UCSD-AML1 (cell line): ENCODE data around the gene HM13.
"Not testable (repeated sequence)": the region's sequence is repeated elsewhere in the genome, so short reads cannot be mapped to it uniquely, and the experiment has no call there.

Experiments used
- DNase-seq: peaks from one replicate; lab custom pipeline; 2025; ENCODE audit not compliant: unreplicated experiment; lab: John Stamatoyannopoulos, UW

HM13 gene, protein sequence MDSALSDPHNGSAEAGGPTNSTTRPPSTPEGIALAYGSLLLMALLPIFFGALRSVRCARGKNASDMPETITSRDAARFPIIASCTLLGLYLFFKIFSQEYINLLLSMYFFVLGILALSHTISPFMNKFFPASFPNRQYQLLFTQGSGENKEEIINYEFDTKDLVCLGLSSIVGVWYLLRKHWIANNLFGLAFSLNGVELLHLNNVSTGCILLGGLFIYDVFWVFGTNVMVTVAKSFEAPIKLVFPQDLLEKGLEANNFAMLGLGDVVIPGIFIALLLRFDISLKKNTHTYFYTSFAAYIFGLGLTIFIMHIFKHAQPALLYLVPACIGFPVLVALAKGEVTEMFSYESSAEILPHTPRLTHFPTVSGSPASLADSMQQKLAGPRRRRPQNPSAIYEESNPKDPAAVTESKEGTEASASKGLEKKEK

DNA sequence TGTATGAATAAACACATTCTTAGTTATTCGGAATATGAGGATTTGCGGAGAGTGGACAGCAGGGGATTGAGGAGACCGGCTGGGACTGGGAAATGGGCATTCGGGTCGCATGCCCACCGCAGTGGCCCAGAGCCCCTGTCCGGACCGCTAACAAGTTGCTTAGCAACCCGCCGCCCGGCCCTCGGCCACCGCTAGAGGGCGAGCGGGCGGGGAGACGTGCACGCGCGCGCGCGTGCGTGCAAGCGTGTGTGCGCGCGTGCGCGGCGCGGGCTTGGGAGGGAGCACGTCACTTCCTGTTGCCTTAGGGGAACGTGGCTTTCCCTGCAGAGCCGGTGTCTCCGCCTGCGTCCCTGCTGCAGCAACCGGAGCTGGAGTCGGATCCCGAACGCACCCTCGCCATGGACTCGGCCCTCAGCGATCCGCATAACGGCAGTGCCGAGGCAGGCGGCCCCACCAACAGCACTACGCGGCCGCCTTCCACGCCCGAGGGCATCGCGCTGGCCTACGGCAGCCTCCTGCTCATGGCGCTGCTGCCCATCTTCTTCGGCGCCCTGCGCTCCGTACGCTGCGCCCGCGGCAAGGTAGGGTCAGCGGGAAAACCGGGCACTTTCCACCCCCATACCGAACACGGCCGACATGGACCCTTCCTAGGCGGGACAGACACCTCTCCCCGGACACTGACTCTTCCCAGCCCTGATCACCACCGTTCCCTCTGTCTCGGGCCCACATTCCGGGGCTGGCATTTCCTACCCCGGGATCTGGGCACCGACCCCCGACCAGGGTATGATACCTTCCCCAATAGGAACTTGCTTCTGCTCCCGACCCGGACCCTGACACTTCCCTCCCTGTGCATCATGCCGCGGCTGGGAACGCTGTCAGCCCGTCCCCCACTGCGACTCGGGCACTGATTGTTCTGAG is at the start of gene HM13:
HM13 (plus strand) TSS at position 289 of the 918 bp plus-strand sequence; CDS start at position 399, 110 bp downstream.
- peak; percentile 94 for DNase-seq

GRCh38 chr20:31470946-31471345 is 43.3 kb upstream of the HM13 start:
- not testable (repeated sequence) for DNase-seq

- no peak for DNase-seq
These were observed 41.6 kb upstream of the HM13 start for GRCh38 chr20:31472395-31473330.

DNA sequence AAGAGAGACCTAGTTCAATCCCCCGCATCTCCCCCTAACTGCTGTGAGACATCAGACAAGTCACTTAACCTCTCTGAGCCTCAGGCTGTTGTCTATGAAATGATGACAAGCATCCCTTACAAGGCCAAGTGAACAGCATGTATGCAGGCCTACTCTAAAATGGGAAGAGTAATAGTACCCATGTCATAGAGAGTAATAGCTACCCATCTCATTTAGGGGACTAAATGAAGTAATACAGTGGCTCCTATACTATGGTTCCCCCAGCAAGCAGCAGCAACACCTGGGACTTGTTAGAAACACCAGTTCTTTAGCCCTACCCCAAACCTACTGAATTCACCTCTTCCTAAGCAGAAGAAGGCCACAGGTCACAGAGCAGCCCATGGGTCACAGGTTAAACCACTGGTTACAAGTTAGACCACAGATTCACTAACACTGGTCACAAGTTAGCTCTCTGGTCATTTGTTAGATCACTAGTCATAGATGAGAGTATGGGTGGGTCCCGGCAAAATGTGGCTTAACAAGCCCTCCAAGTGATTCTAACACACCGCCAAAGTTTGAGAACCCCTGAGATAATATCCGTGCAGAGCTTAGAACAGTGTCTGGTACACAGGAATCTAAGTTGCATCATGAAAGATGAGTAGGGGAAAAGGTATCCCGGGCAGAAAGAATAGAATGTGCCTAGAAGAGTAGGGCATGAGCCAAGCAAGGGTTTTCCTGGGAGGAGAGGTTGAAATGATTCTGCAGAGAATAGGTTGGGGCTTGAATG is 40.7 kb upstream of the HM13 start:
- DNase-seq, result no peak

GRCh38 chr20:31474097-31474436 is 40.2 kb upstream of the HM13 start:
- no peak for DNase-seq

DNA sequence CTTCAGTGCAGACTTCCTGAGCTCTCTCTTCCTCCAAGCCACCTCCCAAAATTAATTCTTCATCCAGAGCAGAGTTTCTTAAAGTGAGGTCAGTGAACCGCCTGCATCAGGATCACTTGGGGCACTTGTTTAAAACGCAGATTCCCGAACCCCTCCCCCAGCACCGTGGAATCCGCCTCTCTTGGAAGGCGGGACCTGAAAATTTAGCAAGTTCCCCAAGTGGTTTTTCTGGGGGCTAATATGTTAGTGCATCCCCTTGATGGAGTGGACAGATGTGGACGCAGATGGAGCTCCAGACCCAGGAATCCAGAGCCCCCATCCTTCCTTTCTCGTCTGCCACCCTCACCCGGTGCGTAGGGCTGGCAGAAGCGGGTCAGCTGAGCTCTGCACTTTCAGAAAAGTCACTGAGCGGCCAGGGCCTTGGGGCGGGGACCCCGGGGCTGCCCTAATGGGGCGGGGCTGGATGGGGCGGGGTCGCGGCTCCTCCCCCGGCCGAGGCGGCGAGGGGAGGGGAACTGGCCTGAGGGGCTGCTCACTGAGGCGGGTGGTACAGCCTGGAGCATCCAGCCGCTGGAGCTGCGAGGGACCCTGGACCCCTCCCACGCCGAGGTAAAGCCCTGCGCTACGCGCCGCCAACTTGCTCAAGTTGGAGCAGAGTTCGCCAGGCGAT is 39.3 kb upstream of the HM13 start, which contains the start of the genes DEFB124 and REM1:
DEFB124 (minus strand) TSS at position 370 of the 670 bp plus-strand sequence. CDS start 2,114 bp downstream, outside the sequence.
REM1 (plus strand) TSS at position 531 of the 670 bp plus-strand sequence. CDS start 1,158 bp downstream, outside the sequence.
- DNase-seq, result no peak

GRCh38 chr20:31475472-31476293 is 38.6 kb upstream of the HM13 start:
- DNase-seq, result no peak

DNA sequence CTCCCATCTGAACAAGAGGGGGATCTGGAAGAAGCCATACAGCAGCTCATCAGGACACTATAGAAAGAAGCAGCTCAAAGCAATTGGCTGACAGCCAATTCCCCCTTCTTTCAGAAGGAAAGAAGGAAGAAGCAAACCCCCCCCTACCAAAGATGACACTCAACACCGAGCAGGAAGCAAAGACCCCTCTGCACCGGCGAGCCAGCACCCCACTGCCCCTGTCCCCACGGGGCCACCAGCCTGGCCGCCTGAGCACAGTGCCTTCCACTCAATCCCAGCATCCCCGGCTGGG is 38.0 kb upstream of the HM13 start:
- DNase-seq, result no peak

GRCh38 chr20:31476643-31477215 is 37.5 kb upstream of the HM13 start:
- DNase-seq, result no peak

- DNase-seq, result no peak
These were observed 30.2 kb upstream of the HM13 start for GRCh38 chr20:31484001-31484400.

DNA sequence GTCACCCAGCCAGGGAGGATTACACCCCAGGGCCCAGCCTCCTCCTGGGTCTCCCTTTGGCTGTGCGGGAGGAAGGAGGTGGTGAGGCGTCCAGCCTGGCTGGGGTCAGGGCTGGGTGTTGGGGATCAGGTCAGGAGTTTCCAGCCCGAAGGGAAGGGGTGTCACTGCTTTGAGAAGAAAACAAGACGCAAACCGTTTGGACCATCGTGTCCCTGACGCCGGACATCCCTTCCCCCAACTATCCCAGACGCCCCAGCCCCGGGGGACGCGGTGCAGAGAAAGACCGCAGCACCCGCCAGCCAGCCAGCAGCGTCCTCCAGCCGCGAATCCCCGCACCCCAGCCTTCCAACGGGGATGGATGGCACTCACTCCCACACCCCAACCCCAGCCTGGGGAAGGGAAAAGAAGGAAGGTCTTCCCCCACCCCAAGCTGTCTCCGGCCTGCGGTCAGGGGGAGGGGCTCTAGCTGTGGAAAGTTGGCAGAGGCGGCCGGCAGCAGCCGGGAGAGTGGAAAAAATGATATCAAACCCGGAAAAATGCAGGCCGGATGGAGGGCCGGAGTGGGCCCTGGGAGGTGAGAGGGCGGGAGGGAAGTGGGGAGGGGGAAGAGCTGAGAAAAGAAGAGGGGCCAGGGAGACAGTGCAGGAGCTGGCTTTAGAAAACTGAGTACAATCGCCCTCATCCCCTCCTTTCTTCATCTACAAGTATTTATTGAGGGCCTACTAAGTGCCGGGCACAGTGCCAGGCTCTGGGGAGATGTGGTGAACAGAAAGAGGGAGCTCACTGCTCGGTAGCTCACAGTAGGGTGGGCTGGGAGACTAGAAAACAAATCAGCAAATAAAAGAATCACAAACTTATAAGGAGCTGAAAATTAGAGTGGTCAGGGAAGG is 28.5 kb upstream of the HM13 start:
- peak; percentile 95 for DNase-seq

- DNase-seq, result no peak
These were observed 26.1 kb upstream of the HM13 start for GRCh38 chr20:31488115-31488514.

GRCh38 chr20:31489152-31489551 is 25.1 kb upstream of the HM13 start:
- no peak for DNase-seq

DNA sequence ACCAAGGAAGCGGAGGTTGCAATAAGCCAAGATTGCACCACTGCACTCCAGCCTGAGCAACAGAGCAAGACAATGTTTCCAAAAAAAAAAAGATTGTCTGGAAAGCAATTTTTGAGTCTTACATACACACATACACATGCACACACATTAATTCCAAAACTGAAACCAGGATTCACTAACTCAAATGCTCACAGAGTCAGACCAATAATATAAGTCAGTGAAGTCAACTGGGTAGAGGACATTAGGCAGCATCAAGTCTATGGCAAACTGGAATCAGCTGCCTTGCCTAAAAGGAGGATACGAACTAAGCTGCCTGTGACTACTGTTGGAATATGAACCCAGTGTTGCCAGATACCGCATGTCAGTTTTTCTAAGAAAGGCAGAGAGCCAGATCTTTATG is 23.5 kb upstream of the HM13 start:
- no peak for DNase-seq

GRCh38 chr20:31494131-31494530 is 20.1 kb upstream of the HM13 start:
- DNase-seq, result no peak

DNA sequence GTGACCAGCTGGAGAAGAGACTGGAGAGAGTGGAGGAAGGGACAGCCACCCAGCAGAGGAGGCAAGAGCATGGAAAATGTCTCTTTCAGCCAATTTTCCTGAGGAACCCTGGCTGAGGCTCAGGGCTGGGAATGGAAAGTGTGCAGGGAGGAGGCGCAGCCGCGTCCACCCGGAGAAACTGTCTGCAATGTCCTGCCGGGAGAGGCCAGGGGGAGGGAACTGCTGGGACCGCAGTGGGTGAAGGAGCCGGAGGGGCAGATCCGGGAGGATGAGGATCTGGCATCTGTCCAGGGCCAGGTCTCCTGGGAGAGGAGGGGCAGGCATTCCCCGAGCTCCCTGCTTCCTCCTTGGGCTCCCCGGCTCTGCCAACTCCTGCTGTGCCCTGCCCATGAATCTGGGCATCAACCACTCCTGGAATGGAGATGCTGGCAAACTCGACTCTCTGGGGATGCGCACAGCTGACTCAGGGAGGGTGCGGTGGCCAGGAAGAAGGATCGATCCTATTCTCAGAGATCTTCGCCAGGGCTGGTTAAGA is 17.4 kb upstream of the HM13 start:
- DNase-seq, result no peak
